Psoas muscle (tissue), 8 donors: ENCODE data around the gene PEPD. TPM values are rescaled to one million over a fixed set of nuclear protein-coding genes. Genes with fewer than 3 reads are reported as not detected.

Experiments
- ATAC-seq, 4 donors: fragments of 200-7000 bp; cut with Tn5 transposase; one replicate each; pipeline ENCODE4 v1.9.1; 2020; ENCODE audit warnings: moderate library complexity in 3 of 4, mild to moderate bottlenecking in 2 of 4
- DNase-seq, 2 donors: peaks; one replicate each; pipeline ENCODE4 v3.0.0-alpha.2; 2020
- H3K27ac ChIP-seq: fragments of 200-600 bp; one replicate; pipeline ENCODE4 v1.8.0; 2022
- H3K27me3 ChIP-seq, 3 donors: fragments of 200-600 bp in 1 of 3; one replicate each; pipeline versions ENCODE4 v1.6.1 to v1.8.0; 2013 to 2022; ENCODE audit warnings: low read length in 2 of 3, mild to moderate bottlenecking in 2 of 3, moderate library complexity in 1 of 3; ENCODE audit not compliant: insufficient read depth in 3 of 3
- H3K36me3 ChIP-seq, 2 donors: fragments of 200-600 bp in 1 of 2; one replicate each; pipeline versions ENCODE4 v1.6.1 to v1.8.0; 2013 to 2022; ENCODE audit warnings: low read depth in 1 of 2, mild to moderate bottlenecking in 1 of 2, moderate library complexity in 1 of 2; ENCODE audit not compliant: insufficient read depth in 1 of 2
- H3K4me1 ChIP-seq: fragments of 200-600 bp; one replicate; pipeline ENCODE4 v1.8.0; 2022
- H3K4me3 ChIP-seq: fragments of 200-600 bp; one replicate; pipeline ENCODE4 v1.8.0; 2022; ENCODE audit warnings: mild to moderate bottlenecking
- H3K9me3 ChIP-seq: fragments of 200-600 bp; one replicate; pipeline ENCODE4 v1.8.0; 2022
- WGBS, 3 donors: extraction: QIAGEN DNeasy Blood & Tissue Kit; methylation state at CpG; one replicate each; pipeline versions ENCODE4 v1.1.6 to v1.1.7; 2013; 5-methylcytosine and 5-hydroxymethylcytosine counted together
- intact Hi-C, 2 donors: fragments of 100-400 bp; cut with DNase I; formaldehyde crosslinking; loops; one replicate each; pipeline versions ENCODE4 v1.11.0 to v1.14.2; 2022
- polyA plus RNA-seq, 3 donors: library from polyadenylated mRNA; stranded (reverse); fragments of 200-250 nt; gene quantifications; one replicate each; pipeline ENCODE4 v1.2.3, GENCODE V29; 2013
- total RNA-seq, 4 donors: library from RNA; stranded (reverse); fragmentation: NEBNext Ultra II Directional in 2 of 4; extraction: Animal tissue kit (Norgen Biotek cat#: 25700) in 2 of 4; gene quantifications; one replicate each; pipeline versions ENCODE4 v1.2.1 to v1.2.4, GENCODE V29; 2021 to 2023
- TF ChIP-seq, protein P1 (sequence below): fragments of 200-600 bp; IDR thresholded peaks from one replicate; pipeline ENCODE4 v1.8.0; 2022; ENCODE audit warnings: antibody characterized with exemption
- donor health status: healthy with polysubstance abuse.
- donor health status: DM: no; HTN: no; CAD: no; lungs with moderate emphysema.
- donor health status: Bipolar disorder and iron deficiency.
- donor health status: healthy.
- donor health status: DM: yes; HTN: yes; CAD: no.
- donor health status: DM: no; HTN: no; CAD: no.
- donor health status: DM: no; HTN: no; CAD: no.
- donor health status: DM: yes; HTN: yes; CAD: no.

PEPD gene
- total and polyA plus RNA-seq, 7 donors: 26.3 to 40.2 (median 35.1) TPM

DNA sequence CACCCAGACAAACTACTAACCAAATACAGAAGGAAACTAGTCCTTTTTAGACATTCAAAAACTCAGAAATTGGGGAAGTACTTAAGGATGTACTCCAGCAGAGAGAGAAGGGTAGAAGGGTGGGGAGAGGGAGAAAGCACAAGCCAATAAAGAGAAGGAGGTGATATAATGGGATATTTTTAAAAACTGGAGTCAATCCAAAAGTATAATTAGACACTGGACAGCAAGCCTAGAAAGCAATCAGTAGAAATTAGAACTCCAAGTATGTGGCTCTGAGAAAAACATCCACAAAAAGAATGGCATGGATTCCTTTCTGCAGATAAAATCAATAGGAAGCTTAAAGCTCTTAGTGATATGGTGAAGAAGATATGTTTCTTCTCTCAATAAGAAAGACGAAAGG lies 55.8 kb downstream of the PEPD start:
- H3K9me3 ChIP-seq: no peaks in the 10 kb centered on the region
- H3K27ac ChIP-seq: no peak overlapping the region
- peak in 3 of 4 donors; percentile 56 to 84 (median 82) for ATAC-seq
- TF ChIP-seq, protein P1, sequence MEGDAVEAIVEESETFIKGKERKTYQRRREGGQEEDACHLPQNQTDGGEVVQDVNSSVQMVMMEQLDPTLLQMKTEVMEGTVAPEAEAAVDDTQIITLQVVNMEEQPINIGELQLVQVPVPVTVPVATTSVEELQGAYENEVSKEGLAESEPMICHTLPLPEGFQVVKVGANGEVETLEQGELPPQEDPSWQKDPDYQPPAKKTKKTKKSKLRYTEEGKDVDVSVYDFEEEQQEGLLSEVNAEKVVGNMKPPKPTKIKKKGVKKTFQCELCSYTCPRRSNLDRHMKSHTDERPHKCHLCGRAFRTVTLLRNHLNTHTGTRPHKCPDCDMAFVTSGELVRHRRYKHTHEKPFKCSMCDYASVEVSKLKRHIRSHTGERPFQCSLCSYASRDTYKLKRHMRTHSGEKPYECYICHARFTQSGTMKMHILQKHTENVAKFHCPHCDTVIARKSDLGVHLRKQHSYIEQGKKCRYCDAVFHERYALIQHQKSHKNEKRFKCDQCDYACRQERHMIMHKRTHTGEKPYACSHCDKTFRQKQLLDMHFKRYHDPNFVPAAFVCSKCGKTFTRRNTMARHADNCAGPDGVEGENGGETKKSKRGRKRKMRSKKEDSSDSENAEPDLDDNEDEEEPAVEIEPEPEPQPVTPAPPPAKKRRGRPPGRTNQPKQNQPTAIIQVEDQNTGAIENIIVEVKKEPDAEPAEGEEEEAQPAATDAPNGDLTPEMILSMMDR: no peak
- 46 to 65% (median 59%) methylated on average over 1 of the region's 1 CpG for WGBS, 3 donors
- peaks cover 10% of the 10 kb centered on the region for H3K4me1 ChIP-seq
- no peak overlapping the region for H3K4me3 ChIP-seq
- intact Hi-C loops: no loop called here
- no peaks in the 10 kb centered on the region for H3K27me3 ChIP-seq
- peaks cover 0 to 17% of the 10 kb centered on the region in 2 donors for H3K36me3 ChIP-seq
- no peak for DNase-seq

DNA sequence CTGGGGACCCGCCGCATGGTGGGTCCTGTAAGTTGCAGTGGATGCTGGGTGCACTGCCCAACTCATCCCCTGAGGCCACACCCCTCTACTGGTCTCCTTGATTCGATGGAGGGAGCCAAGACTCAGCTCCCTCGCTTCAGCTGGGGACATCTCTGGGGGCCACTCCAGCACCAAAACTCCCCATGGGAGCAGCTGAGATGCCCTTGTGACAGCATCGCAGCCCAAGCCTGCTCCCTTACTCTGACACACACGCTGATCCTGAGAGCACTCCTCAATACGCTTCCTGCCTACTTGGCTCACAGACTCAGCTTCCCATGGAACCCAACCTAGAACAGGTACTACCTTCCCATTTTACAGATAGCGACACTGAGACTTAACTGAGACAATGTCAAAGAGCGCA lies 56.2 kb downstream of the PEPD start:
- intact Hi-C loops: no loop called here
- no peaks in the 10 kb centered on the region for H3K9me3 ChIP-seq
- TF ChIP-seq, protein P1: no peak
- ATAC-seq (no peak), DNase-seq (no peak)
- H3K27me3 ChIP-seq: no peaks in the 10 kb centered on the region
- peaks cover 0 to 21% of the 10 kb centered on the region in 2 donors for H3K36me3 ChIP-seq
- peaks cover 10% of the 10 kb centered on the region for H3K4me1 ChIP-seq
- no peak overlapping the region for H3K4me3 ChIP-seq
- H3K27ac ChIP-seq: no peak overlapping the region
- 88 to 92% (median 91%) methylated on average over 9 of the region's 9 CpGs for WGBS, 3 donors

DNA sequence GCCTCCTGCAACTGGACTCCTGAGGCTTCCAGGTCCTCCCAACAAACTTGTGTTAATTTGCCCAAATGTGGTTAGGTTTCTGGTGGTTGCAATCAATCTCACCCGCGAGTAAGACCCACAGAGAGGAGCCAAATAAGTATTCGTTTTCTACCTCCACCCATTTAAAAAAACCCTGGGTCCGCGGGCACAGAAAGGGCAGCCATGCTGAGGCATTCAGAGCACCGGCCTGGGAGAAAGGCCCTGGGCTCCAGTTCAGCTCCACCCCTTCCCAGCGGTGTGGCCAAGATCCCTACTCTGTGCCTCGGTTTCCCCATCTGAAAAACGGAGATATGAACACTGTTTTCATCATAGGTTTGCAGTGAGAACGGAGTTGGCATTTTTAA lies 56.9 kb downstream of the PEPD start:
- 87 to 94% (median 87%) methylated on average over 10 of the region's 10 CpGs for WGBS, 3 donors
- DNase-seq: no peak
- Histone ChIP-seq H3K27ac (no peak overlapping the region), H3K36me3 (peaks cover 0 to 22% of the 10 kb centered on the region in 2 donors), H3K4me3 (no peak overlapping the region), H3K27me3 (no peaks in the 10 kb centered on the region), H3K4me1 (peaks cover 10% of the 10 kb centered on the region), H3K9me3 (no peaks in the 10 kb centered on the region)
- intact Hi-C loops: no loop called here
- ATAC-seq: no peak
- TF ChIP-seq, protein P1: no peak

DNA sequence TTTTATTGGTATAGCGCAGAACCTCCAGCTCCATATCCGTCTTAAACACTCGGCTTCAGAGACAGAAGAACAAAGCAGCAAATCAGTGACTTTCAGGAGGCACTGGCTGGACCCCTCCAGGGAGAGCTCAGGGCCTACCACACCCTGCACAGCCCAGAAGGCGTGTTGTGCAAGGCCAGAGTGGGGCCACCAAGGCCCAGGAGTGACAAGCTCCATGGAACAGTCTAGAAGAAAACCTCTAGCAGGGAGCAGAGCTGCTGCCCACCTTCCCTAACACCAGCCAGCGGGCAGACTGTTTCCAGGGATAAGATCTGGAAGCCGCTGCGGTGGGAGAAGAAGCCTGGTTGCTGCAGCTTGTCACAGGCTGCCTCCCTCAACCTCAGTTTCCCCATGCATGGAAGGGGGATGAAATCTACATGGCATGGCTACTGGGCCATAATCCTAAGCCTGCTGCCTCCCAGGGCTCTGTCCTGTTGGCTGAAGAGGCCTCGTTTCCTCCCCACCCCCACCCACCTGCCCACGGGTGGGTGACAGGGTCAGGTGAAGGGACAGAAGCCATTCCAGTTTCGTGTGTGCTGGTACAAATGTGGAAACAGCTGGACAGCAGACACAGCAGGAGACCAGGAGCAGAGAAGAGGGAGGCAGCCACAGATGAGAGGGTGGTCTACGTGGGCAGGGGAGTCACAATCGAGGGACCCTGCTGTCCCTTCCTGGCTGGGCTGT lies 57.4 kb downstream of the PEPD start:
- Histone ChIP-seq H3K36me3 (peaks cover 0 to 22% of the 10 kb centered on the region in 2 donors), H3K27ac (no peak overlapping the region), H3K9me3 (no peaks in the 10 kb centered on the region), H3K4me3 (no peak overlapping the region), H3K27me3 (no peaks in the 10 kb centered on the region), H3K4me1 (peaks cover 10% of the 10 kb centered on the region)
- 83 to 88% (median 84%) methylated on average over 12 of the region's 12 CpGs for WGBS, 3 donors
- ATAC-seq (no peak), DNase-seq (no peak)
- intact Hi-C loops: no loop called here
- TF ChIP-seq, protein P1: no peak

DNA sequence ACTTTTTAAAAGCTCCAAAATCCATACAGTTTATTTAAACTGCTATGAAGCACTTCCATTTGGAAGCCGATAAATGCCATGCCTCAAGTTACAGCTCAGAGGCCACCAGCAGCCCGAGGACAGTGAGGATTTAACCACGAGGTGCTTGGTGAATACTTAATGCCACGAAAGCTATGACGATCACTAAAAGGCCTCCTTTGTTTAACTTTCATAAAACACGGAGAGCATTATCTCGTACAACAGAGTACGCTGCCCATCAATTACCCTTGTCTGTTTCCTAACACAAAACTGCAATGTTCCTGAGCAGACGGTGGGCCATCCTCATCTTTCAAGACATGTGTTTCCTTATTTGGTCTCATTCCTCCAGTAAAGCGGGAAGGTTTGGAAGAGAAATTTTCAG lies 58.4 kb downstream of the PEPD start:
- 65 to 74% (median 65%) methylated on average over 10 of the region's 10 CpGs for WGBS, 3 donors
- TF ChIP-seq, protein P1: no peak
- no peaks in the 10 kb centered on the region for H3K27me3 ChIP-seq
- peaks cover 0 to 22% of the 10 kb centered on the region in 2 donors for H3K36me3 ChIP-seq
- H3K4me3 ChIP-seq: no peak overlapping the region
- intact Hi-C loops: no loop called here
- H3K27ac ChIP-seq: no peak overlapping the region
- ATAC-seq: no peak
- H3K4me1 ChIP-seq: peaks cover 10% of the 10 kb centered on the region
- no peak for DNase-seq
- no peaks in the 10 kb centered on the region for H3K9me3 ChIP-seq
